NCI-H1930 (cell line): ENCODE results near the gene UNC13D.

ENCODE experiments used
- DNase-seq, 2 experiments: peaks; one replicate each; lab custom pipeline; 2025; lab: John Stamatoyannopoulos, UW

UNC13D gene

DNA sequence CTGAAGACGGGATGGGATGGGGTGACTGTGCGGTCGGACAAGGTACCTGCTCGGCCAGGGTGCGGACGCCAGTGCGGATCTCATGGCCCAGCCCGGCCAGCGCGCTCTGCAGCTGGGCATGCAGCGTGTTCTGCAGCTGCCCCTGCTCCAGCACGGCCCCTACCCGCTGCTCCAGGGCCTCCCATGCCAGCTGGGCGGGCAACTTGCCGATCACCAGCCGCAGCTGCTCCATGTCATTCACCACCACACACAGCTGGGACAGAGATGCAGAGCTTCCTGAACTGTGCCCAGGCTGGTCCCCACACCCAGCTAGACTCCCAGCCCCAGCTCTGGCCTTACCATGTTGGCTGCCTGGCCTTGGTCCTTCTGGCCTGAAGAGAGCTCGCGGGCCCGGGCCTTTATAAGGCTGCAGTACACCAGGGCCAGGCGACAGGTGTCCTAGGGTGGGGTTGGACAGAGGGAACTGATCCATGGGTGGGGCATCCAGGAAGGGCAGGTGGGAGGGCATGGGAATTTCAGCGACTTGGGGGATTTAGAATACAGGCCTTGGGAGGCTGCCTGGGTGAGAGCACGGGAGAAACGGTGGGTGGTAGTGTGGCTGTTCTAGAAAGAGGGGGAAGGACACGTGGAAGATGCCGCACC lies 9.8 kb downstream of the UNC13D start:
- DNase-seq: no peak

DNA sequence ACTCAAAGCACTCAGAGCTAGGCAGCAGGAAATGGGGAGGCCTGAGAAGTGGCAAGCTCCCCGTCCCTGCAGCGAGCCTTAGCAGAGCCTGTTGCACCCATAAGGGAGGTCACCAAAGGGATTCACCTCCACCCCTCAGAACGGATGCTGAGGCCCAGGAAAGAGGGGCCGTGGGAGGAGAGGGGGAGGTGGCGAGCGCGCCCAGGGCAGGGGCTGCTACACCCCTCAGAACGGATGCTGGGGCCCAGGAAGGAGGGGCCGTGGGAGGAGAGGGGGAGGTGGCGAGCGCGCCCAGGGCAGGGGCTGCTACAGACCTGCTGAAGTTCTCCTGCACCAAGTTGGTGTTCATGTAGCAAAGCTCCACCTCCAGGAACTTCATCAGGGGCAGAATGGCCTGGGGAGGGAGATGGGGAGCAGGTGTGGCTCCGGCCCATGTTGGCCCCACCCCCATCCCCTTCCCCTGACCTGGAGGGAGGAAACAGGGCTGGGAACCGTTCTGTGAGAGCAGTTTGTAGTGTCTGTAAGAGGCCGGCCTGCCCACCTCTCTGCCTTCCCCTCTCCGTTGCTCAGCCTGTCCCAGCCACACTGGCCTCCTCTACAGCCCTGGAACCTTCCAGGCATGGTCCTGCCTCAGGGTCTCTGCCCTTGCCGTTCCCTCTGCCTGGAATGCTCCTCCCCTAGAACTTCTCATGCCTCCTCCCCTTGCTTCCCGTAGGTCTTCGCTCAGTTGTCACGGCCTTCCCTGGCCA lies 11.4 kb downstream of the UNC13D start:
- no peak for DNase-seq

DNA sequence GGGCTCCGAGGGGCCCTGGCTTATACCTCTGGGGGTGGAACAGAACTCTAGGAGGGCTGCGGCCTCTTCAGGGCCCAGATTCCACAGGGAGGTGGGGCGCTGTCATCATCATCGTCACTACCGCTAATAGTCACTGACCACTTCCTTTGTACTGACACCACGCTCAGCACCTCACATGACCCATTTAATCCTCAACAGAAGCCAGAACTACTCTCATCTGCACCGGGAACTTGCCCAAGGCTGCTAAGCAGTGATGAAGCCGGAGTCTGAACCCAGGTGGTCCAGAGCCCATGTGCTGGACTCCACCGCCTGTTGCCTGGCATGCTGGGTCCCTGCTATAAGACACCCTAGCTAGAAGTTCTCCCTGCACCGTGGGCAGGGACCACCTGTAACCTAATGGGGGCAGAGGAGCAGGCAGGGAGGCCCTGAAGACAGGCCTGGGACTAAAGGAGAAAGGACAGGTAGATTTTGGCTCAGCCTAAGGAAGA lies 12.0 kb downstream of the UNC13D start:
- no peak for DNase-seq

DNA sequence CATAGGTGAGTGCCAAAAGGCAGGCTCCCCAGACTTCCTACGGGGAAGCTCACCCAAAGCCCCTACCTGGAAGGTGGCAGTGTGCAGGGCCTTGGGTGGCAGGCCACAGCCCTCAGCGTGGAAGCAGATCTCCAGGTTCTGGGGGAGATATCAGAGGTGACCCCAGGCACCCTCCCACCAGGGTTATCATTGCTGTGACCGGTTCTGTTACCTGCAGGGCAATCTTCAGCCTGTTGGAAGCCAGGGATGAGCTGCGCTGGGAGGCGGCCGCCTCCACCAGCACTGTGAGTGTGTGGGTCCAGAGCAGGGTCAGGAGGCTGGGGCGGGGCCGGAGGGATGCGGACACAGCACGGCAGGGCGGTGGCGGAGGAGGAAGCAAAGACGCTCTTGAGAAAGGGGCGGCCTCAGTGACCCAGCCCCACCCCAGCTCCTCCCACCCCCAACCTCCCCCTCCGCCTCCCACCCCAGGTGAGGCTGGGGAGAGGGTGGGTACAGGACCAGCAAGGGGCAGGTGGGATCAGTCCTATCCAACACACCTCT lies 13.1 kb downstream of the UNC13D start:
- no peak for DNase-seq

DNA sequence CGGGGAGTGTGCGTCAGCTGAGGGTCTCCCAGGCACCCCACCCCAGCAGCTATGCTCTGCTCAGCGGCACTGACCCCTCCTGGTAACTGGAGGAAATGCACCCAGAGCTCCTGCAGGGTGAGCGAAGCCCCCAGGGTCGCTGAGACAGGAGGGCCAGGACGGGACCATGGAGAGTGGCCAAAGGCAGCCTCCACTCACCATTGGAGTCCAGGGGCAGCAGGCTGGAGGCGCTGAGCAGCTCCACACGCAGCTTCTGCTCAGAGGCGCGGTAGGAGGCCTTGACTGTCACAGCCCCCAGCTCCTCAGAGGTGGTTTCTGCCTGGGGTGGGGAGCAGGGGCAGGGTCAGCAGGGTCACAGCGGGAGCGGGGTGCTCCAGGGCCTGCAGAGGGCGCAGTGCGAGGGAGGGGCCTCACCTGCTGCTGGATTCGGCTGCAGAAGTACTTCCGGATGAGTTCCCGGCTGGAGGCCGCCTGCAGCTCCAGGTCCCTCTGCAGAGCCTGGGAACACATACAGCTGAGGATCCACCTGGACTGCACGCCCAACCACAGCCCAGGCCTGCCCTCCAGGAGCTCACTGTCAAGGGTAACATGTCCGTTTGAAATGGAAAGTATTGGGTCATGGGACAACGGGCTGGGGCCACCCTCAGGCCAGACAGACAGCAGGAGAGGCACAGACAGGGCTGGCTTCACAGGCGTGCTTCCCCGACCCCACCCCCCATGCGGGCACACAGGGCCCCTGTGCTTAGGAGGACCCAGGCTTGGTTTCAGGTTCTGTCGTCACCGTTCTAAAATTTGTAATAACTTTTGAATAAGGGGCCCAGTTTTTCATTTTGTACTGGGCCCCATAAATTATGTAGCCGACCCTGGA lies 13.8 kb downstream of the UNC13D start:
- DNase-seq: no peak

DNA sequence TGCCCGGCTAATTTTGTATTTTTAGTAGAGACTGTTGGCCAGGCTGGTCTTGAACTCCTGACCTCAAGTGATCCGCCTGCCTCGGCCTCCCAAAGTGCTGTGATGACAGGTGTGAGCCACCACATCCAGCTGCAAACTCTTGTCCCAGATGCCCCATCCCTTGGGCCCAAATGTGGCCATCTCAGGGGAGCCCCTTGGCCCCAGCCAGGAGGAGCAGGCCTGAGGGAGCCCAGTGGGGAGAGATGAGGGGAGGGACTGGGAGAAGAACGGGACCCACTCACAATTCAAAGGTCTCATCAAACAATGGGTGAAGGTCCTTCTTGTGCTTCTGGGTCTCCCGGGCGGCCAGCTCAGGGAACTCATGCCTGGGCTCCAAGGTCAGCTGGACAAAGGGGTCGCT lies 14.5 kb downstream of the UNC13D start:
- DNase-seq: no peak

DNA sequence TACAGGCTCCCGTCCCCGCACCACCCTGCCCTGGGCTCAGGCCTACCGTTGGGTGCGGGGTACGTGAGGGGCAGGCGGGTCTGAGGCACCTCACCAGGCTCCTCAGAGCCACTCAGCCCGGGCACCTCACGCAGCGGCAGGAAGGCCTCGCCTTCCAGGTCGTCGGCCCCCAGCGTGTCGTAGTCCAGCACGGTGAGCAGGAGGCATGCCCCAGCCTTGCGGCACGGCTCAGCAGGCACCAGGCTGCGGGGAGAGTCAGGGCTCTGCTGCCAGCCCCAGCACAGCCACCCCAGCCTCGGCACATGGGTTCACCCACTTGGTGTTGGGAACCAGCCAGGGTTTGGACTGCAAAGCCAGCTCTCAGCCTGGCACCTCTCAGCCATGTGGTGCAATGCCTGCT lies 15.5 kb downstream of the UNC13D start:
- DNase-seq: no peak

DNA sequence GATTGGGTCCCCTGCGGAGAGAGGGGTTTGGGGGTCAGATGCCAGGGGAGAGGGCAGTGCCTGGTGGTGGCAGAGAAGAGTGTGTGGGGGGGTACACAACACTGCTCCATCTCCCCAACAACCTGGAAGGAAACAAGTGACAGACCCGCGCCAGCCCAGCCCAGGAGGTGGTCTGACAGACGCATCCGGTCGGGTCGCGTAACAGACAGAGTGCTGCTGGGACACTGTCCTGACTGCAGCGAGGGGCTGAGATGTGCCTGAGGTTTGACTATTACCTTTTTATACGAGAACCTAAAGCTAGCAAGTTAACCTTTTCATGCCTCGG lies 16.2 kb downstream of the UNC13D start:
- no peak for DNase-seq

DNA sequence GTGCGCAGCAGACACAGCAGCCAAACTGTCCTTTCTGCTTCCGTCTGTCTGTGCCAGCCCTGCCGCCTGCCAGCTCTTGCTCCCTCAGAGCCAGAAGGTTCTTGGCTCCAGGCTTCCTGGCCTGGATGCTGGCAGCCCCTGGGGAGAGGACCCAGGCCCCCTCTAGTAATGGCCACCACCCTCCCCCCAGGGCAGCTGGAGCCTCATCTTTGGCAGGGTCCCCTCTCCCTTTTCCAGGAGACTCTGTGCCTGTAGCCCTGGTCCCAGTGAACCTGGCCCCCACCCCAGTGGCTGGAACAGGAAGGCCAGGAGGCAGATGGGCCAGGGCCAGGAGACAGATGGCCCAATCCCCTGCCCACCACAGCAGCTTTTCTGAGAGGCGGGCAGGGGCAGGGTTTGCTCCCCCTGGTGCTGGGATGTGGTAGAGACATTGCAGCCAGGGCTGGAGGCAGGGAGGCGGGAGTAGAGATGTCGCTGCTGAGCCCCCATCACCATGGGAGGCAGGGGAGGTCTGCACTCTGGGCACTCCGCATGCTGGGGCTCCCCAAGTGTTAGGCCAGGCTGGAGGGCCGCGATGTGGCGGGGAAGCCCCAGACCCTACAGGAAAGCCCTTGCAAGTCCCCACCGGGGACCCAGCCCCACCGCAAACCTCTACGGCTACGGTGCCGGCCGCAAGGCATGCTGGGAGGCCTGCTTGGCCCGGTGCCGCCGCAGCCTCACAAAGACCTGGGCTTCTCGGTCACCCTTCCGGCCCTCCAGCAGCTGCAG lies 16.7 kb downstream of the UNC13D start:
- DNase-seq: peak; percentile 66 to 76

DNA sequence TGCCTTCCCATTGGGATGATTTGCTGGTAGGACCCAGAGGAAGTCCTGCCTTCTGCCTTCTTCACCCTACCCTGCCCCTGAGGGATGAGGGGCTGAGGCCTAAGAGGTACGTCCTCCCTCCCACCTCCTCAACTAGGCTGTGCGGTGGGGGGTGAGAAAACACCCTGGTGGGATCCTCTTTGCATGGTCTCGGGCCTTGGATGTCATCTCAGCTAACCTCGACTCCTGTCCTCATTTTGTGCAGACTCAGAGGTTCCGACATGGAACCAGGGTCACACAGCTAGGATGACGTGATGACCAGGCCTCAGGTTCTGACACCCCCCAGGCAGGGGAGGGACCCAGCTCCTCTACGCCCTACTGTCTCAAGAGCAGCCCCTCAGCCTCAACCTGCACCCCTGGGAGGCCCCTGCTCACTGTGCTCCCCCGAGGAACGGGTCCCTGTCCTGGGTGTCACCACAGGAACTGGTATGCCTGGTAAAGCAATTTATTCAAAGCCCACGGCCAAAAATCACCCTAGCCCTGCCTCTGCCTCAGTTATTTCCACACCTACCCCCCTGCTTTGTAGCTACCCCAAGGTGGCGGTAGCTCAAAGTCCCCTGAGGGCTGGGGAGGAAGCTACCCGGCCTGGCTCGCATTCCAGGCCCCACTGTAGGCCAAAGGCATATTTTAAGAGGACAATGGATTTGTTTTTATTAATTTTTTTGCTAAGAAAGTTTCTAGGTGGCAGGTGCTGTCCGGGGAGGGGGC lies 17.5 kb downstream of the UNC13D start:
- no peak for DNase-seq

DNA sequence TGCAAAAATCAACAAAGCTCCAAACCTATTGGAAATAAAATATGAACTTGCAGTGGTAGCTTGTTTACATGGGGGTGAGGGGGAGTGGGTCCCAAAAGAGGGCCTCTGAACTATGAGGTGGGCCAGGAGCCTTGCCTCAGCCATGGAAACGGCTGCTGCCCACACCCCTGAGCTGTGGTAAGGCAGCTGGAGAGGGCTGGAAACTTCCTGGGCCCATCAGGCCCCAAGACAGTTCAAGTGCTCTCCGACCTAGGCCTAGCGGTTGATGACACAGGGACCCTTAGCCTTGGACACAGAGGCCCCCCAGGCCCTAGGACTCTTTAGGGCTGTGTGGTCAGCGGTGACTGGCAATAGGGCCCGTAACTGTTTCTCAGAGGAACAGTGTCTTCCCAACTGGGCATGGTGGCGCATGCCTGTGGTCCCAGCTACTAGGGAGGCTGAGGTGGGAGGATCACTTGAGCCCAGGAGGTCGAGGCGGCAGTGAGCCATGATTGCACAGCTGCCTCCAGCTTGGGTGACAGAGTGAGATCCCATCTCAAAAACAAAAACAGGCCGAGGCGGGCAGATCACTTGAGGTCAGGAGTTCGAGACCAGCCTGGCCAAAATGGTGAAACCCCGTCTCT lies 18.3 kb downstream of the UNC13D start:
- no peak for DNase-seq

DNA sequence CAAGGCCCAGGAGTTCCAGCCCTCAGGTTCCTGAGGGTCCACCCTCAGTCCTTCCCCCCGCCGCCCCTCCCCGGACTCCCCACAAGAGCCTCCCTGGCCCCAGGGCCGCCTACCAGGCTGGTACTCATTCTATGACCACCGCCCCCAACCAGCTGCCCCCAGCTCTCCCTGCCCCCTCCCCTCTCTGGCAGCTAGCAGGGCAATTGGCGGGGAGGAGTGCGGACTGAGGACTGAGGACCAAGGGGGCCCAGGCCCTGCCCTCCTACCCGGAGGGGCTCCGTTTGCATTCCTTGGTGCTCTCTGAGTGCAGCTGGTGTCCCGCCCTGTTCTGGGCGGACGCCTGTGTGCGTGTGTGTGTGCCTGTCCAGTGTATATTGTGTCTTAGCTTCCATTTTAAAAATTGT lies 19.1 kb downstream of the UNC13D start:
- DNase-seq: no peak

DNA sequence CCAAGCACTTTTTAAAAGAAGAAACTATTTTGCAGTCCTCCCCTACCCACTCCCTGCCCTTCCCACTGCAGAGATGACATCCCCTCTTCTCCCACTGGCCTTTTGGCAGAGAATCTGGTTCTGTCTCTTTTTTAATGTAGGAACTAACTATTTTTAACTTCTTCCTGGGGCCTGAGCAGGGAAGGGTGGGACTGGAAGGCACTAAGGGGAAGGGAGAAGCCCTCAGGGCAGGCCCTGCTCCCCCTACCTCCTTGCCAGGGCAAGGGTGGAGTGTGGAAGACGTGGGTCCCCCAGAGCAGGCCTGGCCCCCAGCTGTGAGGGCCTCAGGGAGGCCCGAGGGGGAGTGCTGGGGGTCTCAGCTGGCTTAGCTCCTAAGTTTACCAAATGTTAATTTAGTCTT lies 19.5 kb downstream of the UNC13D start:
- DNase-seq: no peak

DNA sequence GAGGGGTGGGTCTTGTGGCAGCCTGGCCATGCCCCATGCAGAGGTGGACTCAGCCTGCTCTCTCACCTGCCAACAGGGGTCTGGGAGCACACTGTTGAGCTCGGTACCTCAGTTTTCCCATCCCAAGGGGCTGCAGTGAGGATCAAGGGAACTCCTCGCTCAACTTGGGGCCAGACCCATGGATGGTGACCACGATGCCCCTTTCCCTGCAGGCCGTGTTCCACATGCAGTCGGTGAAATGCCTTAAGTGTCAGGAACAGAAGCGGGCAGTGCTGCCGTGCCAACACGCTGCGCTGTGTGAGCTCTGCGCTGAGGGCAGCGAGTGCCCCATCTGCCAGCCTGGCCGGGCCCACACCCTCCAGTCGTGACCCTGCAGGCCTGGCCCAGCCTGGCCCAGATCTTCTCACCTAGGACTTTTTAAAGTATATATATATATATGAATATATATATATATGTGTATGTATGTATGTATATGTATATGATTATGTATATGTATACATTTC lies 20.1 kb downstream of the UNC13D start:
- DNase-seq: no peak

DNA sequence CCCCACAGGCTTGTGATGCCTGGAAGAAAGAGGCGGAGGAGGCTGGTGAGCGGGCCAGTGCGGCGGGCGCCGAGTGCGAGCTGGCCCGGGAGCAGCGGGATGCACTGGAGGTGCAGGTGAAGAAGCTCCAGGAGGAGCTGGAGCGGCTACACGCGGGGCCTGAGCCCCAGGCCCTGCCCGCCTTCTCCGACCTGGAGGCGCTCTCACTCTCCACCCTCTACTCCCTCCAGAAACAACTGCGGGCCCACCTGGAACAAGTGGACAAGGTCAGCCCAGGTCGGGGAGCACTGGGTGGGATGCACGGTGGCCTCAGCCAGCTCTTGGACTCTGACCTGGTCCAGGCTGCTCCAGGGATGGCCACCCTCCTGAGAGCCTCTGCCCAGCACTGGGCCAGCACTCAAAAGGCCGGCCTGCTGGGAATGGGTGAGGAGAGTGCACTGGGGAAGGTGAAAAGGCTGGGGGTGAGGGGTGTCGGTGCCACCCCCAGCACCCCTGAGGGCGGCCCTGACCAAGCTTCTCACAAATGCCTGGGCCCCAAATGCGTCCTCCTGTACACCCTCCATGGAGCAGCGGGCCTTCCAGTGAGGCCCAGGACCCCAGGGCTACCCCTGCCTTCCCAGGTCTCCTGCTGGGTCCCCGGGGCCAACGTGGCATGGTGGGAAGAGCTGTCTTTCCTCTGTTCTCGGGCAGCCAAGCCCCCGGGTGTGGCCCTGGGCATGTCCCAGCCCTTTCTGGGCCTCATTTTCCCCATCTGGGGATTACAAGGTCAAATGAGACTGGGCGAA lies 20.8 kb downstream of the UNC13D start:
- no peak for DNase-seq

DNA sequence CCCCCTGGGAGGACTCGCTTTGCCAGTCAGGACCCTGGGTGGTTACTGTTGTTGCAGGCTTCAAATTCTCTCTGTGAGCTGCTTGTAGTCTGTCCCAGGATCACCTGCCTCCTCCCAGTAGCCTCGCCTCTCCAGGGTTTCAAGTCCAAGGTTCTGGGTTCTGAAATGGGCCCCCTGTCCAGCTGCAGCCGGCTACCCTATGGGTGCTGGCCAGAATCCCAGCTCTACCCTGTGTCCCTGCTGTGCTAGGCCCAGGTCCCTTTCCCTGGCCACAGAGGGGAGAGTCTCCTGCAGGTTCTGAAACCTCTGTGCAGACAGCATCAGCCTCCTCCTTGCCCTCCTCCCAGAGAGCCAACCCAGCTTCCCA lies 21.4 kb downstream of the UNC13D start:
- no peak for DNase-seq

DNA sequence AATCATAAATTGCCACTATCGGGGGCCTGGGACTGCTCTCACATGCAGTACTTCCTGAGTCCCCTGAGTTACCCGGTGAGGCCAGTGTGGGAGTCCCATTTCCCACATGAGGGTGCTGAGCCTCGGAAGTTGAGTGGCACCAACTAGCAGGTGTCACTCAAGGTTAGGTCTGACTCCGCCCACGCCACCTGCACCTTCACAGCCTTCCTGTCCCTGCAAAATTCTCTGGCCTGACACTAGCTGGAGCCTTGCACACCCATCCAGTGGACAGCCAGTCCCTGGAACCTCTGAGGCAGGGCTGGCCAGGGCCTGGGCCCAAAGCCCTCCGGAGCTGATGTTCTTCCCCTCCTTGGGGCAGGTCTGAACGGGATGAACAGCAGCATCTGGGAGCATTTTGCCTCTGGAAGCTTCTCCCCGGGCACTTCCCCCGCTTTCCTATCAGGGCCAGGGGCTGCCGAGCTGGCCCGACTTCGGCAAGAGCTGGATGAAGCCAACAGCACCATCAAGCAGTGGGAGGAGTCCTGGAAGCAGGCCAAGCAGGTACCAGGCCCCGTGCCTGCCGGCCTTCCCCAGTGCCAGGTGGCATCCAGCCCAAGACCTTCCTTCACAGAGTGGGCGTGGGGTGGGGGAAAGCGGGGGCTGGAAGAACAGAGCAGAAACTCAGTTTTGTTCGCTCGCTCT lies 21.9 kb downstream of the UNC13D start:
- no peak for DNase-seq

DNA sequence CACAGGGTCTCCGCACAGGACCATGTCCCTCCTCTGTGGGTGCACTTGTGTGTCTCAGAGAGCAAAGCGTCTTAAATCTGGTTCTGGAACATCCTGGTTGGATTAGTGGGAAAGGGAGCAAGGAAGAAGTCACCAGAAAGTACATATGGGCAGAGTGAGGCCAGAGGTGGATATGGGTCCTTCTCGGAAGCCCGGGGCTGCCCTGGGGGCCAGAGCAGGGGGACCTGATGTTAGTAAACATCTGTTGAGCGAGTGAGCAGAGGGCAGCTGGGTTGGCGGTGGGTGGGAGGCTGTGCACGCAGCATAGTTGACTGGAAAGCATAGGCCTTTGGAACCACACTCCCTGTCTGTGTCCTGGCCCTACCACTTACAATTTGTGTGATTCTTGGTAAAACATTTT lies 22.7 kb downstream of the UNC13D start:
- no peak for DNase-seq
